ENCODE data around the gene SLC27A4. TPM values are rescaled to one million over a fixed set of nuclear protein-coding genes. Genes with fewer than 3 reads are reported as not detected.
A peak's percentile ranks its signal among the peaks of the same experiment; 100 is the strongest.

Gene SLC27A4
- total and polyA plus RNA-seq, 10 of the 15 experiments (the other 5 are each of a cell fraction or from before 2014, with no cell fraction given), result 0.13 to 14.0 (median 7.6) TPM

DNA sequence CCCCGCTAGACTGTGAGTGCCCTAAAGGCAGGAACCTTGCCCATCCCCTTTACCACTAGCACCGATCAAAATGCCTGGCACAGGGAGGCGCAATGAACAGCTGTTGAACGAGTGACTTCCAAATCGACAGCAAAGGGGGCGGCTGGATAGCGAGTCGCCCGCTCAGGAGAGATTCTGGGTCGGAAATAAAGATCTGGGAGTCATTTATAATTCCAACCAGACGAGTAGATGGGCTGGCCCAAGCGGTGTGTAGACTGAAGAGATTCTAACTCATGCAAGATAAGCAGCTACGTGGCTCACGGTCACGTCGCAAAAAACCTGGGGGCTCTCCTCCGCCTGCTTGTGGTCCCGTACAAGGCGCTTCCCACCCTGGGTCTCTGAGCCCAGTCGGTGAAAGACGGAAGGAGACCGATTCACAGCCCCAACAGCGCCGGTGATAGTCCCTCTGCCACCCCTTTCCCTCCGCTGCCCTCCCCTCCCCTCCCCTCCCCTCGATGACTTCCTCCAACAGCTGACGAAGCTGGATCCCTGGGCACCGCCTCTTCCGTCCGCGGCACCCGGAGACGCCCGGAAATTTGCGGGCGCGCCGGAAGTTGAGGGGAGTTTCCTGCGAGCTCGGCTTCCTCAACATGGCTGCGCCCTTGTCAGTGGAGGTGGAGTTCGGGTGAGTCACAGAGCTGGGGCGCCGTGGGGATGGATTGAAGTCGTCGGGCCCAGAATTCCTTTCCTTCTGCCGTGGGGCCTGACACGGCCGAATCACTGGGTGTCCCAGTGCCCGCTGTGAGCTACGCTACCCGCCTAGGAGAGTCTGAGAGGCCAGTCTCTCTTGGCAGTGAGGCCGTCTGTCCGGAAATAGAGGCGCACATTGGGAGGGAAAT is 30.7 kb downstream of the SLC27A4 start, which contains the start of gene URM1 (continued):
- TF ChIP-seq, protein P1, sequence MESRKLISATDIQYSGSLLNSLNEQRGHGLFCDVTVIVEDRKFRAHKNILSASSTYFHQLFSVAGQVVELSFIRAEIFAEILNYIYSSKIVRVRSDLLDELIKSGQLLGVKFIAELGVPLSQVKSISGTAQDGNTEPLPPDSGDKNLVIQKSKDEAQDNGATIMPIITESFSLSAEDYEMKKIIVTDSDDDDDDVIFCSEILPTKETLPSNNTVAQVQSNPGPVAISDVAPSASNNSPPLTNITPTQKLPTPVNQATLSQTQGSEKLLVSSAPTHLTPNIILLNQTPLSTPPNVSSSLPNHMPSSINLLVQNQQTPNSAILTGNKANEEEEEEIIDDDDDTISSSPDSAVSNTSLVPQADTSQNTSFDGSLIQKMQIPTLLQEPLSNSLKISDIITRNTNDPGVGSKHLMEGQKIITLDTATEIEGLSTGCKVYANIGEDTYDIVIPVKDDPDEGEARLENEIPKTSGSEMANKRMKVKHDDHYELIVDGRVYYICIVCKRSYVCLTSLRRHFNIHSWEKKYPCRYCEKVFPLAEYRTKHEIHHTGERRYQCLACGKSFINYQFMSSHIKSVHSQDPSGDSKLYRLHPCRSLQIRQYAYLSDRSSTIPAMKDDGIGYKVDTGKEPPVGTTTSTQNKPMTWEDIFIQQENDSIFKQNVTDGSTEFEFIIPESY (IDR thresholded peaks at IDR 0.05), result no peak
- peak; percentile 45; the same call in 1 of the 2 replicates for TF ChIP-seq FOXK2 (IDR thresholded peaks at IDR 0.05)
- no peak for TF ChIP-seq CBFB (IDR thresholded peaks at IDR 0.05; ENCODE audit: low read depth)
- no peak for TF ChIP-seq JUNB (IDR thresholded peaks at IDR 0.05)
- TF ChIP-seq NFYA (IDR thresholded peaks at IDR 0.05; ENCODE audit: borderline replicate concordance, low read depth, low read length), result no peak
- TF ChIP-seq, protein P2, sequence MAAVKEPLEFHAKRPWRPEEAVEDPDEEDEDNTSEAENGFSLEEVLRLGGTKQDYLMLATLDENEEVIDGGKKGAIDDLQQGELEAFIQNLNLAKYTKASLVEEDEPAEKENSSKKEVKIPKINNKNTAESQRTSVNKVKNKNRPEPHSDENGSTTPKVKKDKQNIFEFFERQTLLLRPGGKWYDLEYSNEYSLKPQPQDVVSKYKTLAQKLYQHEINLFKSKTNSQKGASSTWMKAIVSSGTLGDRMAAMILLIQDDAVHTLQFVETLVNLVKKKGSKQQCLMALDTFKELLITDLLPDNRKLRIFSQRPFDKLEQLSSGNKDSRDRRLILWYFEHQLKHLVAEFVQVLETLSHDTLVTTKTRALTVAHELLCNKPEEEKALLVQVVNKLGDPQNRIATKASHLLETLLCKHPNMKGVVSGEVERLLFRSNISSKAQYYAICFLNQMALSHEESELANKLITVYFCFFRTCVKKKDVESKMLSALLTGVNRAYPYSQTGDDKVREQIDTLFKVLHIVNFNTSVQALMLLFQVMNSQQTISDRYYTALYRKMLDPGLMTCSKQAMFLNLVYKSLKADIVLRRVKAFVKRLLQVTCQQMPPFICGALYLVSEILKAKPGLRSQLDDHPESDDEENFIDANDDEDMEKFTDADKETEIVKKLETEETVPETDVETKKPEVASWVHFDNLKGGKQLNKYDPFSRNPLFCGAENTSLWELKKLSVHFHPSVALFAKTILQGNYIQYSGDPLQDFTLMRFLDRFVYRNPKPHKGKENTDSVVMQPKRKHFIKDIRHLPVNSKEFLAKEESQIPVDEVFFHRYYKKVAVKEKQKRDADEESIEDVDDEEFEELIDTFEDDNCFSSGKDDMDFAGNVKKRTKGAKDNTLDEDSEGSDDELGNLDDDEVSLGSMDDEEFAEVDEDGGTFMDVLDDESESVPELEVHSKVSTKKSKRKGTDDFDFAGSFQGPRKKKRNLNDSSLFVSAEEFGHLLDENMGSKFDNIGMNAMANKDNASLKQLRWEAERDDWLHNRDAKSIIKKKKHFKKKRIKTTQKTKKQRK (IDR thresholded peaks at IDR 0.05; ENCODE audit: low read depth, low read length), result no peak
- TF ChIP-seq SUZ12 (IDR thresholded peaks at IDR 0.05; ENCODE audit: unreplicated experiment), result no peak
- TF ChIP-seq KLF5 (IDR thresholded peaks at IDR 0.05; ENCODE audit: partially characterized antibody), result no peak
- no peak for TF ChIP-seq SUPT20H (IDR thresholded peaks at IDR 0.05; ENCODE audit: borderline replicate concordance, control insufficient read depth, low read depth, low read length)
- no peak for TF ChIP-seq YBX1 (IDR thresholded peaks at IDR 0.05)
- no peak for TF ChIP-seq RAD21 (IDR thresholded peaks at IDR 0.05; ENCODE audit: insufficient read depth, low read depth, low read length)
- TF ChIP-seq ZSCAN29 (IDR thresholded peaks at IDR 0.05), result no peak
- no peak for TF ChIP-seq BMI1 (IDR thresholded peaks at IDR 0.05; ENCODE audit: borderline replicate concordance)
- no peak for TF ChIP-seq ZNF24 (IDR thresholded peaks at IDR 0.05)
- no peak for TF ChIP-seq TCF7 (IDR thresholded peaks at IDR 0.05; ENCODE audit: borderline replicate concordance)
- no peak for TF ChIP-seq PAX5 (IDR thresholded peaks at IDR 0.05; ENCODE audit: borderline replicate concordance, low read depth, low read length)
- no peak for TF ChIP-seq NFXL1 (IDR thresholded peaks at IDR 0.05; ENCODE audit: borderline replicate concordance)
- TF ChIP-seq SREBF2 (IDR thresholded peaks at IDR 0.05; ENCODE audit: low read length), result no peak
- TF ChIP-seq NR2F1 (conservative IDR thresholded peaks at IDR 0.05), result 0 out of 2 replicates have a peak, but pooled peaks have one; percentile 7
- TF ChIP-seq SMC3 (IDR thresholded peaks at IDR 0.05; ENCODE audit: borderline replicate concordance, low read length), result no peak
- no peak for TF ChIP-seq SP1 (IDR thresholded peaks at IDR 0.05; ENCODE audit: low read depth, low read length)
- TF ChIP-seq, protein P3, sequence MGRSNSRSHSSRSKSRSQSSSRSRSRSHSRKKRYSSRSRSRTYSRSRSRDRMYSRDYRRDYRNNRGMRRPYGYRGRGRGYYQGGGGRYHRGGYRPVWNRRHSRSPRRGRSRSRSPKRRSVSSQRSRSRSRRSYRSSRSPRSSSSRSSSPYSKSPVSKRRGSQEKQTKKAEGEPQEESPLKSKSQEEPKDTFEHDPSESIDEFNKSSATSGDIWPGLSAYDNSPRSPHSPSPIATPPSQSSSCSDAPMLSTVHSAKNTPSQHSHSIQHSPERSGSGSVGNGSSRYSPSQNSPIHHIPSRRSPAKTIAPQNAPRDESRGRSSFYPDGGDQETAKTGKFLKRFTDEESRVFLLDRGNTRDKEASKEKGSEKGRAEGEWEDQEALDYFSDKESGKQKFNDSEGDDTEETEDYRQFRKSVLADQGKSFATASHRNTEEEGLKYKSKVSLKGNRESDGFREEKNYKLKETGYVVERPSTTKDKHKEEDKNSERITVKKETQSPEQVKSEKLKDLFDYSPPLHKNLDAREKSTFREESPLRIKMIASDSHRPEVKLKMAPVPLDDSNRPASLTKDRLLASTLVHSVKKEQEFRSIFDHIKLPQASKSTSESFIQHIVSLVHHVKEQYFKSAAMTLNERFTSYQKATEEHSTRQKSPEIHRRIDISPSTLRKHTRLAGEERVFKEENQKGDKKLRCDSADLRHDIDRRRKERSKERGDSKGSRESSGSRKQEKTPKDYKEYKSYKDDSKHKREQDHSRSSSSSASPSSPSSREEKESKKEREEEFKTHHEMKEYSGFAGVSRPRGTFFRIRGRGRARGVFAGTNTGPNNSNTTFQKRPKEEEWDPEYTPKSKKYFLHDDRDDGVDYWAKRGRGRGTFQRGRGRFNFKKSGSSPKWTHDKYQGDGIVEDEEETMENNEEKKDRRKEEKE (IDR thresholded peaks at IDR 0.05), result no peak

Measured in GM12878 (cell line).